ENCODE measurements around the gene C1R. TPM values are rescaled to one million over a fixed set of nuclear protein-coding genes. Genes with fewer than 3 reads are reported as not detected.

The C1R gene
- total RNA-seq, 3 donors from 2014 or later (not counting 1 experiment from before 2014, with no cell fraction given), result 6.4 to 7.8 (median 6.6) TPM

DNA sequence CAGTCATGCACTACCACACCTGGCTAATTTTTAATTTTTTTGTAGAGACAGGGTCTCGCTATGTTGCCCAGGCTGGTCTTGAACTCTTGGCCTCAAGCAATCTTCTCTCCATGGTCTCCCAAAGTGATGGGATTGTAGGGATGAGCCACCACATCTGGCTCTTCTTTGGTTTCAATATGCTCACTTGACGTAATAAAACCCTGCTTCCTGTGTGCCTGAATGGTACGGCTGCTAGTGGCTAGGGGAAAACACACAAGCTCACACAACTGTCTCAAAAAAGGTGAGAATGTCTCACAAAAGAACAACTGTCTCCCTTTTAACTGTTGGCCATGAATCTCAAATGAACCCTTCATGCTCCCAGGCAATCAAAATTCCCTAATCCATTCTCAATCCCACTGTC, 16.7 kb downstream of the C1R start:
- Mint-ChIP-seq H3K4me3 (no peak overlapping the region), H3K9me3 (no peaks in the 10 kb centered on the region), H3K27ac (peak overlapping the region in 1 of 2 donors; percentile 37), H3K27me3 (ENCODE audit: low read depth in 2 of 2) (peaks cover 16 to 26% of the 10 kb centered on the region in 2 donors), H3K36me3 (no peaks in the 10 kb centered on the region), H3K4me1 (peaks cover 0 to 8% of the 10 kb centered on the region in 2 donors)
- intact Hi-C loops (cut with micrococcal nuclease), result no loop called here
- Histone ChIP-seq H3K36me3 (ENCODE audit: control insufficient read depth, insufficient read depth, low read length) (no peaks in the 10 kb centered on the region), H3K27me3 (ENCODE audit: control insufficient read depth, insufficient read depth, low read length) (no peaks in the 10 kb centered on the region), H3K4me1 (ENCODE audit: control insufficient read depth, insufficient read depth, low read length) (no peaks in the 10 kb centered on the region), H3K9me3 (ENCODE audit: control insufficient read depth, insufficient read depth, low read length) (no peaks in the 10 kb centered on the region), H3K4me3 (ENCODE audit: low read length) (no peak overlapping the region), H3K27ac (ENCODE audit: low read length) (no peak overlapping the region)
- DNase-seq (peak in 1 of 2 donors; percentile 15), ATAC-seq (peak; percentile 40 to 71 (median 56))
- 56% methylated on average over 3 of the region's 3 CpGs for WGBS (ENCODE audit: insufficient coverage)
- TF ChIP-seq, protein P1, sequence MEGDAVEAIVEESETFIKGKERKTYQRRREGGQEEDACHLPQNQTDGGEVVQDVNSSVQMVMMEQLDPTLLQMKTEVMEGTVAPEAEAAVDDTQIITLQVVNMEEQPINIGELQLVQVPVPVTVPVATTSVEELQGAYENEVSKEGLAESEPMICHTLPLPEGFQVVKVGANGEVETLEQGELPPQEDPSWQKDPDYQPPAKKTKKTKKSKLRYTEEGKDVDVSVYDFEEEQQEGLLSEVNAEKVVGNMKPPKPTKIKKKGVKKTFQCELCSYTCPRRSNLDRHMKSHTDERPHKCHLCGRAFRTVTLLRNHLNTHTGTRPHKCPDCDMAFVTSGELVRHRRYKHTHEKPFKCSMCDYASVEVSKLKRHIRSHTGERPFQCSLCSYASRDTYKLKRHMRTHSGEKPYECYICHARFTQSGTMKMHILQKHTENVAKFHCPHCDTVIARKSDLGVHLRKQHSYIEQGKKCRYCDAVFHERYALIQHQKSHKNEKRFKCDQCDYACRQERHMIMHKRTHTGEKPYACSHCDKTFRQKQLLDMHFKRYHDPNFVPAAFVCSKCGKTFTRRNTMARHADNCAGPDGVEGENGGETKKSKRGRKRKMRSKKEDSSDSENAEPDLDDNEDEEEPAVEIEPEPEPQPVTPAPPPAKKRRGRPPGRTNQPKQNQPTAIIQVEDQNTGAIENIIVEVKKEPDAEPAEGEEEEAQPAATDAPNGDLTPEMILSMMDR (IDR thresholded peaks at IDR 0.05), result no peak

DNA sequence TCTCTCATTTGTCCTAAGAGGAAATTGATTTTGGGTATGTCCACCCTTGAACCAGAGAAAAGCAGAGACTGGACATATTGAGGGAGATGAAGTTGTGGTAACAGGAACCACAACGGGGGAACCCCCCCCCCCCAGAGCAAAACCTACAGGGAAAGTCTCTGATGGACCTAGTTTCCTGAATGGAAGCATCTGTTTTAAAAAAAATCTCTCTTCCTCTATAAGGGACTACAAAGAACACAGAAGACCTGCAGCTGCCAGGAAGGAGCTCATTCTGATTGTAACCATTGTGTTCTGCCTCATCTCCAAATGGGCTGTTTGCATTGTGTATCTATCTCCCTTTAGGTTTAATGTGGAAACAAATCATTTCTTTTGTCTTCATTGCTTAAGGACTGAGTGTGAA, 18.3 kb downstream of the C1R start:
- peaks cover 16 to 29% of the 10 kb centered on the region in 2 donors for H3K27me3 Mint-ChIP-seq (ENCODE audit: low read depth in 2 of 2)
- H3K27me3 ChIP-seq (ENCODE audit: control insufficient read depth, insufficient read depth, low read length), result no peaks in the 10 kb centered on the region
- TF ChIP-seq, protein P1 (IDR thresholded peaks at IDR 0.05), result no peak

DNA sequence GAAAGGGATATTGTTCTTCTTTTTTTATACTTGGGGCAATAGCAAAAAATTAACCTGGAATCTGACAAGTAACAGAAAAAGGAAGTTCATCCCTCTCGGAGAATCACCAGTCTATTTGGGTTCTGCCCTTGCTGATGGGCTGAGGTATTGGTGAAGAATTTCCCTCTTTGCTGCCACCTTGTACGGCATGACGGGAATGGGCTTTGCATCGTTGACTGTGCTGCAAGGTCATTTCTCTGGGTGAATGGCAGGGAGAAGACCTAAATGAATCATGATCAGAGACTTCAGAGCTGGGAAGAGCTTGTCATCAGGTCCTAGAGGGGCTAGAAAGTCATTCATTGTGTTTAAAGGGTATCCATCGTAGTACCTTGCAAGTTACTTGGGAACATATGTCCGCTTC, 19.7 kb downstream of the C1R start:
- Mint-ChIP-seq H3K4me1 (peaks cover 0 to 8% of the 10 kb centered on the region in 2 donors), H3K4me3 (no peak overlapping the region), H3K36me3 (no peaks in the 10 kb centered on the region), H3K9me3 (no peaks in the 10 kb centered on the region), H3K27me3 (ENCODE audit: low read depth in 2 of 2) (peaks cover 18 to 29% of the 10 kb centered on the region in 2 donors), H3K27ac (no peak overlapping the region)
- no peaks in the 10 kb centered on the region for H3K36me3 ChIP-seq (ENCODE audit: control insufficient read depth, insufficient read depth, low read length)
- H3K4me1 ChIP-seq (ENCODE audit: control insufficient read depth, insufficient read depth, low read length), result no peaks in the 10 kb centered on the region
- no peaks in the 10 kb centered on the region for H3K27me3 ChIP-seq (ENCODE audit: control insufficient read depth, insufficient read depth, low read length)
- H3K4me3 ChIP-seq (ENCODE audit: low read length), result no peak overlapping the region
- no peak for ATAC-seq
- no peak for DNase-seq
- TF ChIP-seq, protein P1 (IDR thresholded peaks at IDR 0.05), result no peak
- 92% methylated on average over 6 of the region's 6 CpGs for WGBS (ENCODE audit: insufficient coverage)
- intact Hi-C loops (cut with micrococcal nuclease), result no loop called here
- no peak overlapping the region for H3K27ac ChIP-seq (ENCODE audit: low read length)
- H3K9me3 ChIP-seq (ENCODE audit: control insufficient read depth, insufficient read depth, low read length), result no peaks in the 10 kb centered on the region

More for the DNA sequence above, 18.3 kb downstream of the C1R start:
- Histone ChIP-seq H3K36me3 (ENCODE audit: control insufficient read depth, insufficient read depth, low read length) (no peaks in the 10 kb centered on the region), H3K4me3 (ENCODE audit: low read length) (no peak overlapping the region), H3K9me3 (ENCODE audit: control insufficient read depth, insufficient read depth, low read length) (no peaks in the 10 kb centered on the region), H3K4me1 (ENCODE audit: control insufficient read depth, insufficient read depth, low read length) (no peaks in the 10 kb centered on the region), H3K27ac (ENCODE audit: low read length) (no peak overlapping the region)
- ATAC-seq (no peak), DNase-seq (no peak)
- intact Hi-C loops (cut with micrococcal nuclease), result no loop called here
- no peak overlapping the region for H3K27ac Mint-ChIP-seq
- peaks cover 0 to 8% of the 10 kb centered on the region in 2 donors for H3K4me1 Mint-ChIP-seq
- H3K9me3 Mint-ChIP-seq, result no peaks in the 10 kb centered on the region
- H3K4me3 Mint-ChIP-seq, result no peak overlapping the region
- no CpG with 5 or more reads among the region's 1 CpG for WGBS (ENCODE audit: insufficient coverage)
- H3K36me3 Mint-ChIP-seq, result no peaks in the 10 kb centered on the region

DNA sequence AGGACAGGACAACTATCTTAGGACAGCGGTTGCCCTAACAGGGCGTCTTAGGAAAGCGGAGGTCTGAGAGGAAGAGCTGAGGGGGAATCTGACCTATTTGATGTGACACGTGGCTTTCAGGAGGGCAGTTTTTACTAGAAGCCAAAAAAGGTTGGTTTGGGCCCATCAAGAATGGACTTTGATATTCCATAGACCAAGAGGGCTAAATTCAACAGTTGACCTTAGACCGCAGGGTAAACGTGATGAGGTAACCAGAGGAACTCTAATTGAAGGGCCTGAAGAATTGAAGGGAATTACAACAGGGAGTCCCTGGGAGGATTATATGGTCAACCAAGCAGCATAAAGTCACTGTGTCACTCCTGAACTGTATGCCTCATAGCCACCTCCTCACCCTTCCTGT, 20.2 kb downstream of the C1R start:
- no peak overlapping the region for H3K4me3 ChIP-seq (ENCODE audit: low read length)
- DNase-seq, result no peak
- H3K36me3 ChIP-seq (ENCODE audit: control insufficient read depth, insufficient read depth, low read length), result no peaks in the 10 kb centered on the region
- H3K4me1 ChIP-seq (ENCODE audit: control insufficient read depth, insufficient read depth, low read length), result no peaks in the 10 kb centered on the region
- H3K9me3 Mint-ChIP-seq, result no peaks in the 10 kb centered on the region
- no peaks in the 10 kb centered on the region for H3K27me3 ChIP-seq (ENCODE audit: control insufficient read depth, insufficient read depth, low read length)
- peaks cover 20 to 29% of the 10 kb centered on the region in 2 donors for H3K27me3 Mint-ChIP-seq (ENCODE audit: low read depth in 2 of 2)
- no peak overlapping the region for H3K4me3 Mint-ChIP-seq
- intact Hi-C loops (cut with micrococcal nuclease), result no loop called here
- H3K4me1 Mint-ChIP-seq, result peaks cover 0 to 8% of the 10 kb centered on the region in 2 donors
- H3K36me3 Mint-ChIP-seq, result no peaks in the 10 kb centered on the region
- no peaks in the 10 kb centered on the region for H3K9me3 ChIP-seq (ENCODE audit: control insufficient read depth, insufficient read depth, low read length)
- no peak overlapping the region for H3K27ac Mint-ChIP-seq
- 89% methylated on average over 6 of the region's 6 CpGs for WGBS (ENCODE audit: insufficient coverage)
- TF ChIP-seq, protein P1 (IDR thresholded peaks at IDR 0.05), result no peak
- no peak overlapping the region for H3K27ac ChIP-seq (ENCODE audit: low read length)
- no peak for ATAC-seq

Measured in natural killer cell (primary cell).